Measurements from ENCODE around the gene EXOC7.
A peak's percentile ranks its signal among the peaks of the same experiment; 100 is the strongest.

Gene EXOC7

GRCh38 chr17:76141212-76142038 is 37.8 kb upstream of the EXOC7 start, which contains the start of gene FOXJ1:
TSS of gene FOXJ1 (minus strand) at chr17:76141245. CDS start at chr17:76140395, 850 bp downstream.
- peak; percentile 97 for DNase-seq (ENCODE audit: low spot score)
- TF ChIP-seq CTCF (IDR thresholded peaks at IDR 0.05; ENCODE audit: extremely low read depth, missing control alignments), result no peak

- no peak for TF ChIP-seq CTCF (IDR thresholded peaks at IDR 0.05; ENCODE audit: extremely low read depth, missing control alignments)
- DNase-seq (ENCODE audit: low spot score), result no peak
Measured at GRCh38 chr17:76140661-76141211, 37.1 kb upstream of the EXOC7 start.

- peak; percentile 86 for DNase-seq (ENCODE audit: low spot score)
- TF ChIP-seq CTCF (IDR thresholded peaks at IDR 0.05; ENCODE audit: extremely low read depth, missing control alignments), result peak; percentile 24
Measured at GRCh38 chr17:76139801-76140660, 36.4 kb upstream of the EXOC7 start.

GRCh38 chr17:76138896-76139752 is 35.5 kb upstream of the EXOC7 start:
- DNase-seq (ENCODE audit: low spot score), result peak; percentile 44
- no peak for TF ChIP-seq CTCF (IDR thresholded peaks at IDR 0.05; ENCODE audit: extremely low read depth, missing control alignments)

- DNase-seq (ENCODE audit: low spot score), result no peak
Measured at GRCh38 chr17:76138234-76138895, 34.8 kb upstream of the EXOC7 start.

More at GRCh38 chr17:76138234-76138895, 34.8 kb upstream of the EXOC7 start:
- no peak for TF ChIP-seq CTCF (IDR thresholded peaks at IDR 0.05; ENCODE audit: extremely low read depth, missing control alignments)

Measured in GM20000 (cell line).